ENCODE results near the gene KIAA0040.

KIAA0040 gene

DNA sequence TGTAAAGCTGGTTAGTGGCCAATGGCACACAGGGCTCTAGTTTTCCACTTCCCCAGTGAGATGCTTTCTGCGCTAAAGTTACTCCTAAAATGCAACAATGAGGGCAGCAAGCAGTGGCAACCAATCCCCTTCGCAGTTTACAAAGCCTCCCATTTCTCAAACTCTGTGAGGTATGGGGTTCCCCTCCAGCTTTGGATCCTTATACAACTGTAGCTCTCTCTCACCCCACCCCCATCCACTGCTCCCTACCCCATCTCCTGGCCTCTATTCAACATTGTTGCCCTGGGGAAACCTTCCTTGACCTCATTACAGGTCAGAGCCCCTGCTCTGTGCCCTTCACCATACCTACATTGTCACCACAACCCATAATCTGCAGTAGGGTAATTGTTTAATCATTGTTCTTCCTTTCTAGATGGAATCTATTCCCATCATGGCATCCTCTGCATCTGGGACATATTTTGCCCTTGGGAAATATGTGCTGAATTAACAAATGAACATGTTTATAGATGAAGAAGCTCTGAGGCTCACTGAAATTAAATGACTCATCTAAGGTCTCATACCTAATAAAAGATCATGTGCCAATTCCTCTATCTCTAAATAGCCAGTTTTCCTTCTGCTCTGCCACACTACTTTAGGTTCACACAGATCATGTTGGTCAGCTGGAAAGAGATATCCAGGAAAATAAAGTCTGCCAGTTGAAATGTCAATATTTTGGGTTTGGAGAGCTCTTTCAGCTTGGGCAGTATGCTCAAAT is 12.6 kb downstream of the KIAA0040 start:
- Histone ChIP-seq H3K27me3 (ENCODE audit: control insufficient read depth, insufficient read depth, low read length) (peaks cover 3% of the 10 kb centered on the region), H3K4me3 (ENCODE audit: low read length) (no peak overlapping the region), H3K9ac (ENCODE audit: low read depth, low read length) (no peak overlapping the region), H3K4me1 (ENCODE audit: control insufficient read depth, insufficient read depth, low read length) (no peaks in the 10 kb centered on the region), H3K4me2 (ENCODE audit: low read length) (no peak overlapping the region), H3K36me3 (ENCODE audit: insufficient read depth, low read length) (no peaks in the 10 kb centered on the region), H3K9me3 (replicated peaks; ENCODE audit: low read length) (no peaks in the 10 kb centered on the region)

DNA sequence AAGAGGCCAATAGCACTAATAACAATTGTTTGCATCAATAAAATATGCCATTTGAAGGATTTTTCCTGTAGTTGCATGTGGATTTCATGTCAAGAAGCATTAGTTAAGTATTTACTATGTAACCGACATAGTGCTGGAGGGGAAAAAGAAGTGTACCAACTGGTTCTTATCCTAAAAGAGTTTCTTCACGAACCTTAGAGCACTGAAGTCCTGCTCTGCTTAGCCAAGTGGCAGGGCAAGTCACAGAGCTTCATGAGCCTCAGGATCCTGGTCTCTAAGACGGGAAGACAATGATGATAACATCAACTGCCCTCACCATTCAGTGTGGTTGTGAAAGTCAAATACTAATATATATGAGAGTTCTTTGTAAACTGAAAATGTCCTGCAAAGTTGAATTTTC is 14.1 kb downstream of the KIAA0040 start:
- Histone ChIP-seq H3K9me3 (replicated peaks; ENCODE audit: low read length) (no peaks in the 10 kb centered on the region), H3K36me3 (ENCODE audit: insufficient read depth, low read length) (no peaks in the 10 kb centered on the region), H3K4me3 (ENCODE audit: low read length) (no peak overlapping the region), H3K4me2 (ENCODE audit: low read length) (no peak overlapping the region), H3K9ac (ENCODE audit: low read depth, low read length) (no peak overlapping the region), H3K27me3 (ENCODE audit: control insufficient read depth, insufficient read depth, low read length) (peaks cover 3% of the 10 kb centered on the region), H3K4me1 (ENCODE audit: control insufficient read depth, insufficient read depth, low read length) (no peaks in the 10 kb centered on the region)

- H3K9me3 ChIP-seq (replicated peaks; ENCODE audit: low read length) = no peaks in the 10 kb centered on the region
- H3K4me3 ChIP-seq (ENCODE audit: low read length) = no peak overlapping the region
- H3K9ac ChIP-seq (ENCODE audit: low read depth, low read length) = no peak overlapping the region
- no peaks in the 10 kb centered on the region for H3K4me1 ChIP-seq (ENCODE audit: control insufficient read depth, insufficient read depth, low read length)
- no peaks in the 10 kb centered on the region for H3K36me3 ChIP-seq (ENCODE audit: insufficient read depth, low read length)
- H3K4me2 ChIP-seq (ENCODE audit: low read length) = no peak overlapping the region
- peaks cover 3% of the 10 kb centered on the region for H3K27me3 ChIP-seq (ENCODE audit: control insufficient read depth, insufficient read depth, low read length)
These were observed 14.5 kb downstream of the KIAA0040 start for GRCh38 chr1:175178056-175178455.

DNA sequence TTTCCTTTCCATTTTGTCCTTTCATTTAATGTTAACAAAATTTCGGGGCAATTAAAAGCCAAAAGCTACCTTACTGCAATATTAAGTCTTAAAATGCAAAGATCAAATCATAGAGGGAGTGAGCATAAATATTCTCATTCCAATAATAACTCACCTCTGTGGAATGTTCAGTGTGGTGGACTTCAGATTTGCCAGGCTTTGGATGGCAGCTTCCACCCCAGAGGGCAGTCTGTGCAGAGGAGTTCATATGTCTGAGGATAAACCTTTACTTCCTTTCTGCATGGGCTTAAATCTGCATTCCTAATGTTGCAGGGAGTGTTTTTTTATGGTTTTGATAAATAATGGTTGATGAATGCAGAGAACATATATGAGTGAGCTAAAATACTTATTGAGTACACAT is 16.3 kb downstream of the KIAA0040 start:
- no peak overlapping the region for H3K9ac ChIP-seq (ENCODE audit: low read depth, low read length)
- H3K4me1 ChIP-seq (ENCODE audit: control insufficient read depth, insufficient read depth, low read length) = no peaks in the 10 kb centered on the region
- no peaks in the 10 kb centered on the region for H3K36me3 ChIP-seq (ENCODE audit: insufficient read depth, low read length)
- no peak overlapping the region for H3K4me3 ChIP-seq (ENCODE audit: low read length)
- H3K4me2 ChIP-seq (ENCODE audit: low read length) = no peak overlapping the region
- peaks cover 3% of the 10 kb centered on the region for H3K27me3 ChIP-seq (ENCODE audit: control insufficient read depth, insufficient read depth, low read length)
- no peaks in the 10 kb centered on the region for H3K9me3 ChIP-seq (replicated peaks; ENCODE audit: low read length)

- Histone ChIP-seq H3K9ac (ENCODE audit: low read depth, low read length) (no peak overlapping the region), H3K4me3 (ENCODE audit: low read length) (no peak overlapping the region), H3K4me1 (ENCODE audit: control insufficient read depth, insufficient read depth, low read length) (peaks cover 4% of the 10 kb centered on the region), H3K4me2 (ENCODE audit: low read length) (no peak overlapping the region), H3K9me3 (replicated peaks; ENCODE audit: low read length) (no peaks in the 10 kb centered on the region), H3K27me3 (ENCODE audit: control insufficient read depth, insufficient read depth, low read length) (no peaks in the 10 kb centered on the region), H3K36me3 (ENCODE audit: insufficient read depth, low read length) (no peaks in the 10 kb centered on the region)
These were observed 18.1 kb downstream of the KIAA0040 start for GRCh38 chr1:175174309-175175102.

GRCh38 chr1:175173531-175173930 is 19.0 kb downstream of the KIAA0040 start:
- Histone ChIP-seq H3K4me1 (ENCODE audit: control insufficient read depth, insufficient read depth, low read length) (peaks cover 6% of the 10 kb centered on the region), H3K9ac (ENCODE audit: low read depth, low read length) (no peak overlapping the region), H3K9me3 (replicated peaks; ENCODE audit: low read length) (no peaks in the 10 kb centered on the region), H3K4me3 (ENCODE audit: low read length) (no peak overlapping the region), H3K27me3 (ENCODE audit: control insufficient read depth, insufficient read depth, low read length) (no peaks in the 10 kb centered on the region), H3K4me2 (ENCODE audit: low read length) (no peak overlapping the region), H3K36me3 (ENCODE audit: insufficient read depth, low read length) (no peaks in the 10 kb centered on the region)

DNA sequence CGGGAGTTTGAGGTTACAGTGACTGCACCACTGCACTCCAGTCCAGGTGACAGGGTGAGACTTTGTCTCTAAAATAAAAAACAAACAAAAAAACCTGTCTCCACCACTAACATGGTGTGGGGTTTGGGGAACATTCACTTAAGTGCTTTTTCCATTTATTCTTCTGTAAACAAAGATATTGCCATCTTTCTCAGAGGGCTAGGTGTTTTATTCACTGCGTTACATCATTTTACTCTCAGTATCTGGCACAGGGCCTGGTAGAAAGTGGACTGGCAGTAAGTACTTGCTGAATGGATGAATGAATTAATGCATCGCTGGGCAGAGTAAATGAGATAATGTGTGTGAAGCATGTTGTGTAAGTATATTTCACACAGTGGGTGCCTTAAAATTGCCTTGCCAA is 20.1 kb downstream of the KIAA0040 start:
- Histone ChIP-seq H3K4me2 (ENCODE audit: low read length) (no peak overlapping the region), H3K9ac (ENCODE audit: low read depth, low read length) (no peak overlapping the region), H3K4me1 (ENCODE audit: control insufficient read depth, insufficient read depth, low read length) (peaks cover 6% of the 10 kb centered on the region), H3K4me3 (ENCODE audit: low read length) (no peak overlapping the region), H3K36me3 (ENCODE audit: insufficient read depth, low read length) (no peaks in the 10 kb centered on the region), H3K27me3 (ENCODE audit: control insufficient read depth, insufficient read depth, low read length) (no peaks in the 10 kb centered on the region), H3K9me3 (replicated peaks; ENCODE audit: low read length) (no peaks in the 10 kb centered on the region)

GRCh38 chr1:175171036-175171913 is 21.3 kb downstream of the KIAA0040 start:
- Histone ChIP-seq H3K9me3 (replicated peaks; ENCODE audit: low read length) (no peaks in the 10 kb centered on the region), H3K36me3 (ENCODE audit: insufficient read depth, low read length) (no peaks in the 10 kb centered on the region), H3K9ac (ENCODE audit: low read depth, low read length) (no peak overlapping the region), H3K4me1 (ENCODE audit: control insufficient read depth, insufficient read depth, low read length) (peaks cover 6% of the 10 kb centered on the region), H3K4me2 (ENCODE audit: low read length) (no peak overlapping the region), H3K4me3 (ENCODE audit: low read length) (no peak overlapping the region), H3K27me3 (ENCODE audit: control insufficient read depth, insufficient read depth, low read length) (peaks cover 4% of the 10 kb centered on the region)

GRCh38 chr1:175169286-175170018 is 23.1 kb downstream of the KIAA0040 start:
- Histone ChIP-seq H3K9me3 (replicated peaks; ENCODE audit: low read length) (no peaks in the 10 kb centered on the region), H3K4me1 (ENCODE audit: control insufficient read depth, insufficient read depth, low read length) (peaks cover 6% of the 10 kb centered on the region), H3K36me3 (ENCODE audit: insufficient read depth, low read length) (no peaks in the 10 kb centered on the region), H3K27me3 (ENCODE audit: control insufficient read depth, insufficient read depth, low read length) (peaks cover 4% of the 10 kb centered on the region), H3K4me3 (ENCODE audit: low read length) (no peak overlapping the region), H3K4me2 (ENCODE audit: low read length) (no peak overlapping the region), H3K9ac (ENCODE audit: low read depth, low read length) (no peak overlapping the region)

GRCh38 chr1:175168782-175169181 is 23.8 kb downstream of the KIAA0040 start:
- H3K4me3 ChIP-seq (ENCODE audit: low read length) = no peak overlapping the region
- peaks cover 4% of the 10 kb centered on the region for H3K27me3 ChIP-seq (ENCODE audit: control insufficient read depth, insufficient read depth, low read length)
- no peak overlapping the region for H3K4me2 ChIP-seq (ENCODE audit: low read length)
- no peaks in the 10 kb centered on the region for H3K36me3 ChIP-seq (ENCODE audit: insufficient read depth, low read length)
- no peaks in the 10 kb centered on the region for H3K9me3 ChIP-seq (replicated peaks; ENCODE audit: low read length)
- H3K4me1 ChIP-seq (ENCODE audit: control insufficient read depth, insufficient read depth, low read length) = peaks cover 6% of the 10 kb centered on the region
- H3K9ac ChIP-seq (ENCODE audit: low read depth, low read length) = no peak overlapping the region

DNA sequence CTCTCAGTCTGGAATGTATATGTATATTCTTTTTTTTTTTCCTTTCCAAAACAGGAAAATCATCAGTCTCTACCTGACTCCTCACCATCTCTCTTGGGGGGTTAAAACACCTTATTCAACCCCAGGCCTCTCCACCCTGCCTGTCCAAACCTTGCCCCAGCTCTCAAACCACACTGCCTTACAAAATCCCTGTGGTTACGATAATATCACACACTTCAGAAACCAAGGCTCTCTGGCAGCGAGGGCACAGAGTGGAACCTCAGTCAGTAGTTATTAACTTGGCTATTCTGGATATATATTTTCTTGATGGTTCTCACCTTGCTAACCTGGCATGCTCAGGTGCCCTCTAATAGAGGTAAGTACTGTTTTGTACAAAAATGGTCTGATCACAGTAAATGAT is 24.7 kb downstream of the KIAA0040 start:
- H3K4me2 ChIP-seq (ENCODE audit: low read length) = no peak overlapping the region
- H3K4me3 ChIP-seq (ENCODE audit: low read length) = no peak overlapping the region
- no peaks in the 10 kb centered on the region for H3K9me3 ChIP-seq (replicated peaks; ENCODE audit: low read length)
- H3K36me3 ChIP-seq (ENCODE audit: insufficient read depth, low read length) = no peaks in the 10 kb centered on the region
- H3K9ac ChIP-seq (ENCODE audit: low read depth, low read length) = no peak overlapping the region
- peaks cover 6% of the 10 kb centered on the region for H3K4me1 ChIP-seq (ENCODE audit: control insufficient read depth, insufficient read depth, low read length)
- peaks cover 6% of the 10 kb centered on the region for H3K27me3 ChIP-seq (ENCODE audit: control insufficient read depth, insufficient read depth, low read length)

All from skeletal muscle satellite cell (primary cell).